T-helper 1 cell treated with Interleukin-12 subunit alpha and Interleukin-12 subunit beta and Interleukin-4 antibody, amounts not matched to agents 30 μg/mL and 1 μg/mL, for 36 hours (primary cell): ENCODE data around the gene LRRC3.

Experiments used
- H3K27ac Mint-ChIP-seq: one replicate; pipeline ENCODE4 v1.8.0; 2021; ENCODE audit warnings: mild to moderate bottlenecking, mixed read lengths
- H3K27me3 Mint-ChIP-seq: one replicate; pipeline ENCODE4 v1.8.0; 2021; ENCODE audit warnings: low read depth, mixed read lengths
- H3K36me3 Mint-ChIP-seq: one replicate; pipeline ENCODE4 v1.8.0; 2021; ENCODE audit warnings: low read depth, mixed read lengths
- H3K4me1 Mint-ChIP-seq: one replicate; pipeline ENCODE4 v1.8.0; 2021; ENCODE audit warnings: low read depth, mixed read lengths
- H3K4me3 Mint-ChIP-seq: one replicate; pipeline ENCODE4 v1.8.0; 2021; ENCODE audit warnings: mild to moderate bottlenecking, moderate library complexity, mixed read lengths
- H3K9me3 Mint-ChIP-seq: one replicate; pipeline ENCODE4 v1.8.0; 2021; ENCODE audit warnings: mixed read lengths

Gene LRRC3

GRCh38 chr21:44456214-44456914 lies 1.1 kb downstream of the LRRC3 start:
- Mint-ChIP-seq H3K36me3 (no peaks in the 10 kb centered on the region), H3K27ac (no peak overlapping the region), H3K9me3 (peaks cover 19% of the 10 kb centered on the region), H3K27me3 (peaks cover 24% of the 10 kb centered on the region), H3K4me1 (peaks cover 2% of the 10 kb centered on the region), H3K4me3 (peak overlapping the region; percentile 78)

- Mint-ChIP-seq H3K4me3 (peak overlapping the region; percentile 58), H3K4me1 (peaks cover 2% of the 10 kb centered on the region), H3K9me3 (peaks cover 19% of the 10 kb centered on the region), H3K27me3 (peaks cover 18% of the 10 kb centered on the region), H3K36me3 (no peaks in the 10 kb centered on the region), H3K27ac (no peak overlapping the region)
Observed at GRCh38 chr21:44456915-44457736, 1.8 kb downstream of the LRRC3 start.

GRCh38 chr21:44458971-44459711 lies 3.8 kb downstream of the LRRC3 start:
- no peak overlapping the region for H3K4me3 Mint-ChIP-seq
- H3K27ac Mint-ChIP-seq, result no peak overlapping the region
- H3K36me3 Mint-ChIP-seq, result no peaks in the 10 kb centered on the region
- H3K27me3 Mint-ChIP-seq, result peaks cover 5% of the 10 kb centered on the region
- H3K9me3 Mint-ChIP-seq, result peaks cover 6% of the 10 kb centered on the region
- peaks cover 2% of the 10 kb centered on the region for H3K4me1 Mint-ChIP-seq

- H3K36me3 Mint-ChIP-seq, result no peaks in the 10 kb centered on the region
- no peaks in the 10 kb centered on the region for H3K9me3 Mint-ChIP-seq
- no peak overlapping the region for H3K4me3 Mint-ChIP-seq
- H3K27ac Mint-ChIP-seq, result no peak overlapping the region
- no peaks in the 10 kb centered on the region for H3K27me3 Mint-ChIP-seq
- H3K4me1 Mint-ChIP-seq, result no peaks in the 10 kb centered on the region
Observed at GRCh38 chr21:44459712-44460440, 4.6 kb downstream of the LRRC3 start.

- Mint-ChIP-seq H3K9me3 (no peaks in the 10 kb centered on the region), H3K4me1 (no peaks in the 10 kb centered on the region), H3K36me3 (no peaks in the 10 kb centered on the region), H3K27ac (no peak overlapping the region), H3K27me3 (no peaks in the 10 kb centered on the region), H3K4me3 (no peak overlapping the region)
Observed at GRCh38 chr21:44460441-44460755, 5.1 kb downstream of the LRRC3 start.

- Mint-ChIP-seq H3K27me3 (no peaks in the 10 kb centered on the region), H3K36me3 (no peaks in the 10 kb centered on the region), H3K9me3 (no peaks in the 10 kb centered on the region)
Observed at GRCh38 chr21:44461005-44461404, 5.7 kb downstream of the LRRC3 start.

GRCh38 chr21:44461464-44462001 lies 6.2 kb downstream of the LRRC3 start:
- H3K4me1 Mint-ChIP-seq, result no peaks in the 10 kb centered on the region
- H3K9me3 Mint-ChIP-seq, result no peaks in the 10 kb centered on the region
- no peaks in the 10 kb centered on the region for H3K36me3 Mint-ChIP-seq
- H3K27me3 Mint-ChIP-seq, result no peaks in the 10 kb centered on the region
- no peak overlapping the region for H3K4me3 Mint-ChIP-seq
- H3K27ac Mint-ChIP-seq, result no peak overlapping the region

More at GRCh38 chr21:44461005-44461404, 5.7 kb downstream of the LRRC3 start:
- H3K4me1 Mint-ChIP-seq, result no peaks in the 10 kb centered on the region
- H3K4me3 Mint-ChIP-seq, result no peak overlapping the region
- no peak overlapping the region for H3K27ac Mint-ChIP-seq

- Mint-ChIP-seq H3K27me3 (no peaks in the 10 kb centered on the region), H3K9me3 (no peaks in the 10 kb centered on the region), H3K27ac (no peak overlapping the region)
Observed at GRCh38 chr21:44462086-44462833, 7.0 kb downstream of the LRRC3 start.

GRCh38 chr21:44462834-44463200 lies 7.5 kb downstream of the LRRC3 start:
- H3K27ac Mint-ChIP-seq, result no peak overlapping the region
- H3K36me3 Mint-ChIP-seq, result no peaks in the 10 kb centered on the region
- no peaks in the 10 kb centered on the region for H3K27me3 Mint-ChIP-seq
- no peak overlapping the region for H3K4me3 Mint-ChIP-seq
- H3K9me3 Mint-ChIP-seq, result no peaks in the 10 kb centered on the region
- no peaks in the 10 kb centered on the region for H3K4me1 Mint-ChIP-seq

More at GRCh38 chr21:44462086-44462833, 7.0 kb downstream of the LRRC3 start:
- Mint-ChIP-seq H3K4me3 (no peak overlapping the region), H3K4me1 (no peaks in the 10 kb centered on the region), H3K36me3 (no peaks in the 10 kb centered on the region)

- Mint-ChIP-seq H3K4me1 (no peaks in the 10 kb centered on the region), H3K27ac (no peak overlapping the region), H3K9me3 (no peaks in the 10 kb centered on the region), H3K36me3 (no peaks in the 10 kb centered on the region), H3K27me3 (no peaks in the 10 kb centered on the region), H3K4me3 (no peak overlapping the region)
Observed at GRCh38 chr21:44463724-44464123, 8.4 kb downstream of the LRRC3 start.

- Mint-ChIP-seq H3K4me1 (no peaks in the 10 kb centered on the region), H3K36me3 (no peaks in the 10 kb centered on the region), H3K4me3 (no peak overlapping the region), H3K27ac (no peak overlapping the region), H3K27me3 (no peaks in the 10 kb centered on the region), H3K9me3 (no peaks in the 10 kb centered on the region)
Observed at GRCh38 chr21:44464351-44464750, 9.0 kb downstream of the LRRC3 start.

- Mint-ChIP-seq H3K27ac (no peak overlapping the region), H3K4me3 (no peak overlapping the region), H3K36me3 (no peaks in the 10 kb centered on the region), H3K4me1 (no peaks in the 10 kb centered on the region), H3K27me3 (no peaks in the 10 kb centered on the region), H3K9me3 (no peaks in the 10 kb centered on the region)
Observed at GRCh38 chr21:44466351-44466954, 11.1 kb downstream of the LRRC3 start.
